ENCODE data around the gene SRMS.

SRMS gene

DNA sequence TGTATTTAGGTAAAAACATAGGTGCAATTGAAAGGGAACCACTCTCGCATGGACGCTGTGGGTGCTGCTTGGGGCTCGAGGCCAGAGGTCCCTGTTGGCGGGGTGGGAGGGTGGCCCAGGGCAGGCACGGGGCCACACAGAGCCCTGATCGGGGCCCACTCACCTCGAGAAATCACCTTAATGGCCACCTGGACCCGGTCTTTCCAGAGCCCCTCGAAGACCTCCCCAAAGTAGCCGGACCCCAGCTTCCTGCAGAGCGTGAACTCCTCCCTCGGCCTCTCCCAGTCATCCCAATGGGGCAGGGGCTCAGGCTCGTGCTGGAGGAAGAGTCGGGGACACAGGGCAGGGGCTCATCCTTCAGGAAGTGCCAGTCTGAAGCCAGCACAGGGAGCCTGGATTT, 14.2 kb downstream of the SRMS start:
- TF ChIP-seq, protein P1, sequence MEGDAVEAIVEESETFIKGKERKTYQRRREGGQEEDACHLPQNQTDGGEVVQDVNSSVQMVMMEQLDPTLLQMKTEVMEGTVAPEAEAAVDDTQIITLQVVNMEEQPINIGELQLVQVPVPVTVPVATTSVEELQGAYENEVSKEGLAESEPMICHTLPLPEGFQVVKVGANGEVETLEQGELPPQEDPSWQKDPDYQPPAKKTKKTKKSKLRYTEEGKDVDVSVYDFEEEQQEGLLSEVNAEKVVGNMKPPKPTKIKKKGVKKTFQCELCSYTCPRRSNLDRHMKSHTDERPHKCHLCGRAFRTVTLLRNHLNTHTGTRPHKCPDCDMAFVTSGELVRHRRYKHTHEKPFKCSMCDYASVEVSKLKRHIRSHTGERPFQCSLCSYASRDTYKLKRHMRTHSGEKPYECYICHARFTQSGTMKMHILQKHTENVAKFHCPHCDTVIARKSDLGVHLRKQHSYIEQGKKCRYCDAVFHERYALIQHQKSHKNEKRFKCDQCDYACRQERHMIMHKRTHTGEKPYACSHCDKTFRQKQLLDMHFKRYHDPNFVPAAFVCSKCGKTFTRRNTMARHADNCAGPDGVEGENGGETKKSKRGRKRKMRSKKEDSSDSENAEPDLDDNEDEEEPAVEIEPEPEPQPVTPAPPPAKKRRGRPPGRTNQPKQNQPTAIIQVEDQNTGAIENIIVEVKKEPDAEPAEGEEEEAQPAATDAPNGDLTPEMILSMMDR (IDR thresholded peaks at IDR 0.05; ENCODE audit: low read depth, low read length): no peak
- H3K4me3 ChIP-seq (ENCODE audit: low read depth, low read length): no peak overlapping the region

DNA sequence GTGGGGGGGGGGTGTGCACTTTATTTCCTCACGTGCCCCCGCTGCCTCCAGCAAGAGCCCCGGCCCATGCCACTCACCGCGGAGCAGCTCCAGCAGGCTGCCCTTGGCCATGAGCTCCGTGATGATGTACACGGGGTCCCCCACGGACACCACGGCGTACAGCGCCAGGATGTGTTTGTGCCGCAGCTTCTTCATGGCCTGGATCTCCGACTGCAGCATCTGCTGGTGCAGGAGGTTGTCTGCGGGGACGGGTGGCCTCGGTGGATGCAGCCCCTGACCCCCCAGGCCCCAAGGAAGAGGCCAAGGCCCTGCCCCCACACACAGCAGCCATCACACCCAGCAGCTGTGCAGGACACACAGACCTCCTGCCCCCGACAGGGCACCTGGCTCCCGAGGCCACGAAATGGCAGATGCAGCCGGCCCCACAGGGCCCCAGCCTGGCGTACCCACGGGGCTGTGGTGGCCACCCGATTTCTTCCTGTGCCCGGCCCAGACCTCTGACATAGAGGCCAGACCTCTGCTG, 15.0 kb downstream of the SRMS start:
- no peak overlapping the region for H3K4me3 ChIP-seq (ENCODE audit: low read depth, low read length)
- TF ChIP-seq, protein P1 (IDR thresholded peaks at IDR 0.05; ENCODE audit: low read depth, low read length): no peak

DNA sequence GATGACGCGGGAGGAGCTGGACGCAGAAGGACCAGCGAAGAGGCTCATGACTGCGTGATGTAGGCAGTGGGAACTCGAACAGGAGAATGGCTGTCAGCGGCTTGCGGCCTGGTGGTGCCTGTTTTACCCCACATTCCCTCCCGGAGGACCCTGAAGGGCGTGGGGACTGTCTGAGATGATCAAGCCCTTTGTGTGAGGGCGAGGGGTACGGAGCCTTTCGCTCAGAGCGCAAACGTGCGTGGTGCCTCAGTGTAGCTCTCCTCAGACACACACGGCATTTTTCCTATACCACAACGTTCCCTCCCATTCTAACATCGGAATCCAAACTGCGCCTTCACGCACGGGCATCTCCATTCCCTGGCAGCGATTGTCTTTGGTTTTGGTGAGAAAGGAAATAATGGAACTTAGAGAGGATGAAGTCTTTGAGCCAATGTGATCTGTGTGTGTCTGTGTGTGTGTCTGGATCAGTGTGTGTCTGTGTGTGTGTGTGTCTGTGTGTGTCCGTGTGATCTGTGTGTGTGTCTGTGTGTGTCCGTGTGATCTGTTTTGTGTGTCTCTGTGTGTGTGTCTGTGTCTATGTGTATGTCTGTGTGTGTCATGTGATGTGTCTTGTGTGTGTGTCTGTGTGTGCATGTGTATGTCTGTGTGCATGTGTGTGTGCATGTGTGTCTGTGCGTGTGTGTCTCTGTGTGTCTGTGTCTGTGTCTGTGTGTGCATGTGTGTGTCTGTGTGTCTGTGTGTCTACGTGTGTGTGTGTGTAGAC, 15.7 kb downstream of the SRMS start:
- TF ChIP-seq, protein P1 (IDR thresholded peaks at IDR 0.05; ENCODE audit: low read depth, low read length): no peak
- H3K4me3 ChIP-seq (ENCODE audit: low read depth, low read length): no peak overlapping the region

DNA sequence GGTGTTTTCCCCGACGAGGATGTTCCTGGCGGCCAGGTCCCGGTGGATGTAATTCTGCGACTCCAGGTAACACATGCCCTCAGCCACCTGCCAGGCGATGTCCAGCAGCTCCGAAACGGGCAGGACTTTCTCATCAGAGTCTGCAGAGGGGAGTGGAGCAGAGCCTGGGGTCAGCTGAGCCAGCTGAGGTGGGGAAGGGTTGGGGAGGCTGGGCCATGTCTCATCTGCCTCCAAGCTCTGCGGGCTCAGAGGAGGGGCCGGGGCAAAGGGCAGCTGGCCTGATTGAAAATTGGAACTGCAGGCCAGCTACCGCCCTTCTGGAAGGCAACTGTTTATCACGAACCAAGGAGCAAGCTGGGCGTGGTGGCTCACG, 16.8 kb downstream of the SRMS start:
- H3K4me3 ChIP-seq (ENCODE audit: low read depth, low read length): no peak overlapping the region
- TF ChIP-seq, protein P1 (IDR thresholded peaks at IDR 0.05; ENCODE audit: low read depth, low read length): no peak

DNA sequence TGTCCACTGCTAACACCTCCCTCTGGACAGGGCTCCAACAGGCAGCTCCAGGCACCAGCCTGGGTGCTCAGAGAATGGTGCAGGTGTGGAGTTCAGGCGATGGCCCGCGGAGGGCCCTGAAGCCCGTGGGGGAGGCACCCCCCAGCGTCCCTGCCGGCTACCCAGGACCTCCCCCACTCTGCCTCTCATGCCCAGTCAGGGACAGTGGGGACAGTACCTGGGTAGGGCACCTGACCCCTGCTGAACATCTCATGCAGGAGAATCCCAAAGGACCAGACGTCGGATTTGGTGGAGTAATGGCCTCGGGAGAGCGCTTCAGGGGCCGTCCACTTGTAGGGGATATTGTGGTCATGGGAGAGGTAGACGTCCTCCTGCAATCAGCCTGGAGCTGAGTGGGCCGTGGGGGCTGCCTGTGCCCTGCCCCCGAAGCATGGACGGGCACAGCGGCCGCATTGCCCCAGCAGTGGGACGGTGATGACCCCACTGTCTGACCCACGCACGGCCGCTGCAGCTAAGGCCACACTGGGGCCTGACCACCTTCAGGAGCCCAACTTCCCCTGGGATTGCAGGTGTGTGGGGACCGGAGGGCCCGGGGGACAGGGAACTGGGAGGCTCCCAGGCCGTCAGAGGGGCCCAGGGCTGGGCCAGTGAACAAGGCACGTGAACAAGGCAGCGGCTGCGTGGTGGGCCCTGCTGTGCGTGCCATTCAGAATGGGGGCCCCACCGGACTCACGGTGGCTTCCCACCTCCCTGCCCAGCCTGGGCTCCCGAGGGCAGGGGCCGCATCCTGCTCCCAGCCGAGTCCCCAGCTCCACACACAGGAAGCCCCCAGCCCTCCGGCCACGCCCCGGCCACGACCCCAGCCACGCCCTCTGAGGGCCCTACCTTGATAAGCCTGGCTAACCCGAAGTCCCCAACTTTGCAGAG, 17.4 kb downstream of the SRMS start:
- no peak overlapping the region for H3K4me3 ChIP-seq (ENCODE audit: low read depth, low read length)
- TF ChIP-seq, protein P1 (IDR thresholded peaks at IDR 0.05; ENCODE audit: low read depth, low read length): no peak

DNA sequence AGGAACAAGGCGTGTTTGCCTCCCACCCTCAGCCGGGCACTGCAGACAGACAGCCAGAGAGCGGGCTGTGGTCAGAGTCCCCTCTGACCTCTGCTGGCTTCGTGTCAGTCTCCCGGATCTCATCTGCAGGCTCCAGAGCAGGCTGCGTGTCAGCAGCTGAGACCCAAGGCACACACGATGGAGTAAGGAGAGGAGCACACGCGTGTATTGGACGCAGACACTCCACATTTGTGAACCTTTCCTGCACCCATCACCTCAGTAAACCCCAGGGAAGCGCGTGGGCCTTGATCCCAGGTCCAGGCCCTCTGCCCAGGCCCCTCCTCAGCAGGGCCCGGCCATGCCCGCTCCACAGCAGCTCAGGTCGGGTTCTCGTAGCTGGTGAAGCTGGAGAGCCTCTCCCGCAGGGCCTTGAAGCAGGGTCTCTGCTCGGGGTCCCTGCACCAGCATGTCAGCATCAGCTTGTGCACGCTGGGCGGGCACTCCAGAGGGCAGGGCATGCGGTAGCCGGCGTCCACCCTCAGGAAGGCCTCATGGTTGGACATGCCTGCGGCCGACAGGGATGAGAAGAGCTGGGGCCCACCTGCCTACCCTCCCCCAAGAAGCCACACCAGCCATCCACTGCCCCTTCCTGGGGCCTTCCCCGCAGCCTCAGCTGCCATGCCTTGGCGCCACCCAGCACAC, 18.2 kb downstream of the SRMS start:
- TF ChIP-seq, protein P1 (IDR thresholded peaks at IDR 0.05; ENCODE audit: low read depth, low read length): no peak
- H3K4me3 ChIP-seq (ENCODE audit: low read depth, low read length): no peak overlapping the region
